Neutrophil (primary cell): Measurements from ENCODE around the gene PLXNB2.
"Not testable (repeated sequence)": the region's sequence is repeated elsewhere in the genome, so short reads cannot be mapped to it uniquely, and the experiment has no call there.

Source experiments
- H3K27ac ChIP-seq: fragments of 200-600 bp; sonication (generic); 2 replicates; pipeline ENCODE4 v1.5.1; 2016; ENCODE audit warnings: mild to moderate bottlenecking, moderate library complexity
- H3K27me3 ChIP-seq: fragments of 200-600 bp; sonication (generic); 2 replicates; pipeline ENCODE4 v1.6.0; 2016; ENCODE audit warnings: mild to moderate bottlenecking
- H3K36me3 ChIP-seq: fragments of 200-600 bp; sonication (generic); 2 replicates; pipeline ENCODE4 v1.5.1; 2017
- H3K4me1 ChIP-seq, 2 experiments: fragments of 200-600 bp in 1 of 2; sonication (generic) in 1 of 2; 1 replicate in 1 of 2; 2 replicates in 1 of 2; pipeline versions ENCODE4 v1.5.1 to v1.6.1; 2013 to 2016; ENCODE audit warnings: low read depth in 1 of 2, low read length in 1 of 2, mild to moderate bottlenecking in 1 of 2, moderate library complexity in 1 of 2; ENCODE audit not compliant: control insufficient read depth in 1 of 2, insufficient read depth in 1 of 2
- H3K4me3 ChIP-seq, 2 experiments: fragments of 200-600 bp in 1 of 2; sonication (generic) in 1 of 2; 1 replicate in 1 of 2; 2 replicates in 1 of 2; pipeline ENCODE4 v1.5.1; 2013 to 2016; ENCODE audit warnings: low read depth in 1 of 2, low read length in 1 of 2, mild to moderate bottlenecking in 1 of 2, moderate library complexity in 1 of 2
- H3K9me3 ChIP-seq: fragments of 200-600 bp; sonication (generic); 2 replicates; pipeline ENCODE4 v1.5.1; 2016
- TF ChIP-seq, protein P1 (sequence below): fragments of 200-600 bp; sonication (generic); IDR thresholded peaks from 2 replicates; pipeline ENCODE4 v1.5.1; 2016; ENCODE audit warnings: antibody characterized with exemption

PLXNB2 gene

DNA sequence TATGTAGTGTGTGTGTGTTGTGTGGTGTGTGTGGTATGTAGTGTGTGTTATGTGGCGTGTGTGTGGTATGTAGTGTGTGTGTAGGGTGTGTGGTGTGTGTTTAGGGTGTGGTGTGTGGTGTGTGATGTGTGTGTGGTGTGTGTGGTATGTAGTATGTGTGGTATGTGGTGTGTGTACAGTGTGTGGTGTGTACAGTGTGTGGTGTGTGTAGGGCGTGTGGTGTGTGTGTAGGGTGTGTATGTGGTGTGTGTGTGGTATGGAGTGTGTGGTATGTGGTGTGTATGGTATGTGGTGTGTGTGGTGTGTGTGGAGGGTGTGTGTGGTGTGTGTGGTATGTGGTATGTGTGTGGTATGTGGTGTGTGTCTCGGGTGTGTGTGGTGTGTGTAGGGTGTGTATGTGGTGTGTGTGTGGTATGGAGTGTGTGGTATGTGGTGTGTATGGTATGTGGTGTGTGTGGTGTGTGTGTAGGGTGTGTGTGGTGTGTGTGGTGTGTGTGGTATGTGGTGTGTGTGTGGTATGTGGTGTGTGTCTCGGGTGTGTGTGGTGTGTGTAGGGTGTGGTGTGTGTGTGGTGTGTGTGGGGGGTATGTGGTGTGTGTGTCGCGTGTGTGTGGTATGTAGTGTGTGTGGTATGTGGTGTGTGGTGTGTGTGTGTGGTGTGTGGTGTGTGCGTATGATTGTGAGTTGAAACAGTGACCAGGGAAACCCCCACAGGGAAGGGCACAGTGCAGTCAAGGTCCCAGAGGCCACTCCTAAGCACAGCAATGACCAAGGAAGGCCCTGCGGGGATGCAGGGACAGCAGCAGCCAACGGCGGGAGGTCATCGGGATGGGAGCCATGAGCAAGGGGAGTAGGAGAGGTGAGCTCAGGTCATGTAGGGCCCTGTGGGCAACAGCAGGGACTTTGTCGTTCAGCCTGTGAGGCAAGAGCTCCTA, 32.8 kb upstream of the PLXNB2 start:
- H3K36me3 ChIP-seq: no peaks in the 10 kb centered on the region
- no peak overlapping the region for H3K27ac ChIP-seq
- TF ChIP-seq, protein P1, sequence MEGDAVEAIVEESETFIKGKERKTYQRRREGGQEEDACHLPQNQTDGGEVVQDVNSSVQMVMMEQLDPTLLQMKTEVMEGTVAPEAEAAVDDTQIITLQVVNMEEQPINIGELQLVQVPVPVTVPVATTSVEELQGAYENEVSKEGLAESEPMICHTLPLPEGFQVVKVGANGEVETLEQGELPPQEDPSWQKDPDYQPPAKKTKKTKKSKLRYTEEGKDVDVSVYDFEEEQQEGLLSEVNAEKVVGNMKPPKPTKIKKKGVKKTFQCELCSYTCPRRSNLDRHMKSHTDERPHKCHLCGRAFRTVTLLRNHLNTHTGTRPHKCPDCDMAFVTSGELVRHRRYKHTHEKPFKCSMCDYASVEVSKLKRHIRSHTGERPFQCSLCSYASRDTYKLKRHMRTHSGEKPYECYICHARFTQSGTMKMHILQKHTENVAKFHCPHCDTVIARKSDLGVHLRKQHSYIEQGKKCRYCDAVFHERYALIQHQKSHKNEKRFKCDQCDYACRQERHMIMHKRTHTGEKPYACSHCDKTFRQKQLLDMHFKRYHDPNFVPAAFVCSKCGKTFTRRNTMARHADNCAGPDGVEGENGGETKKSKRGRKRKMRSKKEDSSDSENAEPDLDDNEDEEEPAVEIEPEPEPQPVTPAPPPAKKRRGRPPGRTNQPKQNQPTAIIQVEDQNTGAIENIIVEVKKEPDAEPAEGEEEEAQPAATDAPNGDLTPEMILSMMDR: no peak
- H3K4me3 ChIP-seq: no peak overlapping the region
- H3K9me3 ChIP-seq: no peaks in the 10 kb centered on the region
- H3K4me1 ChIP-seq: peaks cover 12 to 13% of the 10 kb centered on the region in 2 experiments
- H3K27me3 ChIP-seq: no peaks in the 10 kb centered on the region

DNA sequence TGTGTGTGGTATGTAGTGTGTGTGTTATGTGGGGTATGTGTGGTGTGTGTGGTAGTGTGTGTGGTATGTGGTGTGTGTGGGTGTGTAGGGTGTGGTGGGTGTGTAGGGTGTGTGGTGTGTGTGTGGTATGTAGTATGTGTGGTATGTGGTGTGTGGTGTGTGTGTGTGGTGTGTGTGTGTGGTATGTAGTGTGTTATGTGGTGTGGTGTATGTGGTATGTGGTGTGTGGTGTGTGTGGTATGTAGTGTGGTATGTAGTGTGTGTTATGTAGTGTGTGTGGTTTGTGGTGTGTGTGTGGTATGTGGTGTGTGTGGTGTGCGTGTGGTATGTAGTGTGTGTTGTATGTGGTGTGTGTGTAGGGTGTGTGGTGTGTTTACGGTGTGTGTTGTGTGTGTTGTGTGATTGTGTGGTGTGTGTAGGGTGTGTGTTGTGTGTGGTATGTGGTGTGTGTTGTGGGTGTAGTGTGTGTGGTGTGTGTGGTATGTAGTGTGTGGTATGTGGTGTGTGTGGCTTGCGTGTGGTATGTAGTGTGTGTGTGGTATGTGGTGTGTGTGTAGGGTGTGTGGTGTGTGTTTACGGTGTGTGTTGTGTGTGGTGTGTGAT, 31.5 kb upstream of the PLXNB2 start:
- H3K27me3 ChIP-seq: no peaks in the 10 kb centered on the region
- H3K36me3 ChIP-seq: no peaks in the 10 kb centered on the region
- TF ChIP-seq, protein P1: no peak
- H3K4me1 ChIP-seq: peaks cover 12 to 13% of the 10 kb centered on the region in 2 experiments
- H3K27ac ChIP-seq: no peak overlapping the region
- H3K4me3 ChIP-seq: no peak overlapping the region
- no peaks in the 10 kb centered on the region for H3K9me3 ChIP-seq

DNA sequence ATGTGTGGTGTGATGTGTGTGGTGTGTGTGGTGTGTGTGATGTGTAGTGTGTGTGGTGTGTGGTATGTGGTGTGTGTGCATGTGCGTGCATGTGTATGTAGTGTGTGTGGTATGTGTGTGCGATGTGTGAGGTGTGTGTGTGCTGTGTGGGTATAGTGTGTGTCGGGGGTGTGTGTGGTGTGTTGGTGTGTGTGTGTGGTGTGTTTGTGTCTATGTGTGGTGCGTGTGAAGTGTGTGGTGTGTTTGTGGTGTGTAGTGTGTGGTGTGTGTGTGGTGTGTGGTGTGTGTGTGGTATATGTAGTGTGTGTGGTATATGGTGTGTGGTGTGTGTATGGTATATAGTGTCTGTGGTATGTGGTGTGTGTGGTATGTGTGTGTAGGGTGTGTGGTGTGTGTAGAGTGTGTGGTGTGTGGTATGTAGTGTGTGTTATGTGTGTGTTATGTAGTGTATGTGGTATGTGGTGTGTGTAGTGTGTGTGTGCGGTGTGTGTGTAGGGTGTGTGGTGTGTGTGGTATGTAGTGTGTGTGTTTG, 30.7 kb upstream of the PLXNB2 start:
- no peaks in the 10 kb centered on the region for H3K9me3 ChIP-seq
- no peaks in the 10 kb centered on the region for H3K27me3 ChIP-seq
- H3K4me3 ChIP-seq: no peak overlapping the region
- TF ChIP-seq, protein P1: no peak
- no peak overlapping the region for H3K27ac ChIP-seq
- peaks cover 12 to 13% of the 10 kb centered on the region in 2 experiments for H3K4me1 ChIP-seq
- H3K36me3 ChIP-seq: no peaks in the 10 kb centered on the region

DNA sequence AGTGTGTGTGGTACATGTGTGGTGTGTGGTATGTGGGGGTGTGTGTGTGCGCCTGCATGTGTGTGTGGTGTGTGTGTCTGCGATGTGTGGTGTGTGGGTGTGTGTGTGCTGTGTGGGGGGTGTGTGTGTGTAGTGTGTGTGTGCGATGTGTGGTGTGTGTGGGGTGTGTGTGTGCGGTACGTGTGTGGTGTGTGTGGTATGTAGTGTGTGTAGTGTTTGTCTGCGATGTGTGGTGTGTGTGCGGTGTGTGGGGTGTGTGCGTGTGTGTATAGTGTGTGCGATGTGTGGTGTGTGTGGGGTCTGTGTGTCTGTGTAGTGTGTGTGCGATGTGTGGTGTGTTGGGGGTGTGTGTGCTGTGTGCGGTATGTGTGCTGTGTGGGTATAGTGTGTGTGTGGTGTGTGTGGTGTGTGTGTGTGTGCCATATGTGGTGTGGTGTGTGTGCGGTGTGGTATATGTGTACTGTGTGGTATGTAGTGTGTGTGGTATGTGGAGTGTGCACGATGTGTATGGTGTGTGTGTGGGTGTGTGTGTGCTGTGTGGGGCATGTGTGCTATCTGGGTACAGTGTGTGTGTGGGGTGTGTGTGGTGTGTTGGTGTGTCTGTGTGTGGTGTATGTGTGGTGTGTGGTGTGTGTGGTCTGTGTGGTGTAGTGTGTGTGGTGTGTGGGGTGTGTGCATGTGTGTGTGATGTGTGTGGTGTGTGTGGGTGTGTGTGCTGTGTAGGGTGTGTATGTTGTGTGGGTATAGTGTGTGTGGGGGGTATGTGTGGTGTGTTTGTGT, 30.0 kb upstream of the PLXNB2 start:
- H3K36me3 ChIP-seq: no peaks in the 10 kb centered on the region
- peaks cover 6 to 7% of the 10 kb centered on the region in 2 experiments for H3K4me1 ChIP-seq
- TF ChIP-seq, protein P1: no peak
- H3K9me3 ChIP-seq: no peaks in the 10 kb centered on the region
- H3K4me3 ChIP-seq: no peak overlapping the region
- H3K27me3 ChIP-seq: no peaks in the 10 kb centered on the region
- no peak overlapping the region for H3K27ac ChIP-seq

DNA sequence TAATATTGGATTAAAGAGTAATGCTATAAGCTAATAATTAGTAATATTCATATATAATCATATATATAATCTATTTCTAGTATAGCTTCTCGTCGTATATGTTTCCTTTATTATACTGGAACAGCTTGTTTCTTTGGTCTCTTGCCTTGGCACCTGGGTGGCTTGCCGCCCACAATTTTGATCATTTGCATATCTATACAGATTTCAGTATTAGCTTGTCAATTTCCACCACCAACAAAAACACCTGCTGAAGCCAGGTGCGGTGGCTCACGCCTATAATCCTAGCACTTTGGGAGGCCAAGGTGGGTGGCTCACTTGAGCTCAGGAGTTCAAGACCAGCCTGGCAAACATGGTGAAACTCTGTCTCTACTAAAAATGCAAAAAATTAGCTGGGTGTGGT, 27.0 kb upstream of the PLXNB2 start:
- H3K4me3 ChIP-seq, H3K9me3 ChIP-seq, H3K27ac ChIP-seq, H3K27me3 ChIP-seq, H3K36me3 ChIP-seq, H3K4me1 ChIP-seq: not testable (repeated sequence)
